HCT116 (cell line): ENCODE results near the gene KRTAP12-1. TPM values are rescaled to one million over a fixed set of nuclear protein-coding genes. Genes with fewer than 3 reads are reported as not detected.

Source experiments
- ATAC-seq: fragments of 200-7000 bp; cut with Tn5 transposase; 2 replicates; pipeline ENCODE4 v1.9.1; 2020; ENCODE audit warnings: mild to moderate bottlenecking, moderate library complexity
- BruUV-seq: library from RNA; stranded (reverse); fragments of 400-500 nt; replicated peaks from 2 replicates; lab custom pipeline; 2021; lab: Mats Ljungman, UMichigan
- CTCF ChIA-PET: fragments of 300-600 bp; sonication (Branson Sonifier 250); formaldehyde crosslinking; loops from one replicate; lab custom pipeline; 2021; ENCODE audit warnings: antibody characterized with exemption; lab: Charles Lee
- POLR2A ChIA-PET: fragments of 300-600, 350-600 bp; sonication (Branson Sonifier 250); formaldehyde crosslinking; loops from one replicate; lab custom pipeline; 2021; ENCODE audit warnings: antibody characterized with exemption; lab: Charles Lee
- RAD21 ChIA-PET, 2 experiments: fragments of 300-600 bp; sonication (Branson Sonifier 250); formaldehyde crosslinking; loops; one replicate each; lab custom pipeline; 2023; ENCODE audit warnings: low total read pairs in 2 of 2; ENCODE audit not compliant: uncharacterized antibody in 2 of 2, unreplicated experiment in 2 of 2, low non-redundant PET in 1 of 2; lab: Charles Lee
- DNase-seq: peaks from one replicate; pipeline ENCODE4 v3.0.0-alpha.2; 2010; ENCODE audit warnings: low read depth, low spot score
- H2AFZ ChIP-seq: fragments of 200-600 bp; shearing (Covaris generic), sonication (generic); 2 replicates; pipeline ENCODE4 v1.6.1; 2017; ENCODE audit warnings: low read depth, mixed run types, mixed read lengths, antibody characterized with exemption, low read length; ENCODE audit not compliant: poor library complexity, severe bottlenecking
- H3K27ac ChIP-seq: 2 replicates; pipeline ENCODE4 v1.5.1; 2012; ENCODE audit warnings: low read depth, low read length
- H3K27me3 ChIP-seq: fragments of 200-600 bp; sonication (generic); 2 replicates; pipeline ENCODE4 v1.6.1; 2016; ENCODE audit warnings: mixed run types, low read length, mixed read lengths; ENCODE audit not compliant: insufficient read depth
- H3K36me3 ChIP-seq, 2 experiments: fragments of 200-500 bp in 1 of 2; fragments of 200-600 bp in 1 of 2; sonication (Bioruptor generic) in 1 of 2; sonication (generic) in 1 of 2; 2 replicates each; pipeline versions ENCODE4 v1.5.1 to v1.6.1; 2014 to 2016; ENCODE audit warnings: low read length in 2 of 2, inconsistent platforms in 1 of 2, mixed read lengths in 1 of 2, mixed run types in 1 of 2; ENCODE audit not compliant: insufficient read depth in 2 of 2, control insufficient read depth in 1 of 2
- H3K4me1 ChIP-seq, 2 experiments: fragments of 200-600 bp in 1 of 2; sonication (generic) in 1 of 2; 2 replicates each; pipeline versions ENCODE4 v1.5.1 to v1.6.1; 2012 to 2017; ENCODE audit warnings: low read length in 2 of 2, inconsistent platforms in 1 of 2, mild to moderate bottlenecking in 1 of 2, mixed read lengths in 1 of 2, mixed run types in 1 of 2, moderate library complexity in 1 of 2; ENCODE audit not compliant: insufficient read depth in 2 of 2, control insufficient read depth in 1 of 2
- H3K4me2 ChIP-seq: fragments of 200-600 bp; sonication (generic); 2 replicates; pipeline ENCODE4 v1.6.1; 2017; ENCODE audit warnings: mixed run types, low read length, mixed read lengths
- H3K4me3 ChIP-seq, 2 experiments: fragments of 200-600 bp in 1 of 2; sonication (generic) in 1 of 2; replicated peaks in 1 of 2; 2 replicates each; pipeline ENCODE4 v1.5.1; 2011 to 2016; ENCODE audit warnings: low read length in 2 of 2, control low read depth in 1 of 2, low read depth in 1 of 2, mild to moderate bottlenecking in 1 of 2, mixed read lengths in 1 of 2, mixed run types in 1 of 2
- H3K79me2 ChIP-seq: fragments of 200-600 bp; sonication (generic); 2 replicates; pipeline ENCODE4 v1.6.1; 2017; ENCODE audit warnings: mild to moderate bottlenecking, mixed run types, low read length, moderate library complexity, mixed read lengths; ENCODE audit not compliant: insufficient read depth
- H3K9ac ChIP-seq: fragments of 200-600 bp; sonication (generic); 2 replicates; pipeline ENCODE4 v1.6.1; 2016; ENCODE audit warnings: low read length, mixed read lengths
- H3K9me2 ChIP-seq: fragments of 200-600 bp; sonication (generic), shearing (Covaris generic); 2 replicates; pipeline ENCODE4 v1.6.1; 2017; ENCODE audit warnings: mixed run types, mild to moderate bottlenecking, moderate library complexity; ENCODE audit not compliant: insufficient read depth
- H3K9me3 ChIP-seq, 2 experiments: fragments of 200-500 bp in 1 of 2; fragments of 200-600 bp in 1 of 2; sonication (Bioruptor generic) in 1 of 2; sonication (generic) in 1 of 2; 2 replicates each; pipeline ENCODE4 v1.6.1; 2014 to 2017; ENCODE audit warnings: low read length in 2 of 2, mixed read lengths in 2 of 2, inconsistent platforms in 1 of 2, low read depth in 1 of 2, mild to moderate bottlenecking in 1 of 2, mixed run types in 1 of 2, moderate library complexity in 1 of 2; ENCODE audit not compliant: control insufficient read depth in 1 of 2, insufficient read depth in 1 of 2
- H4K20me1 ChIP-seq: fragments of 200-600 bp; sonication (generic), shearing (Covaris generic); 2 replicates; pipeline ENCODE4 v1.6.1; 2017; ENCODE audit warnings: mixed run types, mild to moderate bottlenecking, moderate library complexity; ENCODE audit not compliant: insufficient read depth
- CBX3 ChIP-seq: IDR thresholded peaks from 2 replicates; pipeline ENCODE4 v1.6.1; 2012; ENCODE audit warnings: low read depth
- CTCF ChIP-seq, 3 experiments: fragments of 200-600 bp in 1 of 3; sonication (generic) in 1 of 3; IDR thresholded peaks in 2 of 3; conservative IDR thresholded peaks in 1 of 3; 2 replicates each; pipeline ENCODE4 v1.5.1; 2012 to 2017; ENCODE audit warnings: low read depth in 2 of 3, low read length in 2 of 3, antibody characterized with exemption in 1 of 3, borderline replicate concordance in 1 of 3, control low read depth in 1 of 3, mild to moderate bottlenecking in 1 of 3, mixed read lengths in 1 of 3, mixed run types in 1 of 3, moderate library complexity in 1 of 3; ENCODE audit not compliant: insufficient read depth in 1 of 3
- ELF1 ChIP-seq: IDR thresholded peaks from 2 replicates; pipeline ENCODE4 v1.6.1; 2012; ENCODE audit warnings: low read depth, borderline replicate concordance
- EZH2 ChIP-seq: fragments of 200-600 bp; sonication (generic); IDR thresholded peaks from 2 replicates; pipeline ENCODE4 v1.6.1; 2017; ENCODE audit warnings: antibody characterized with exemption, mixed run types
- EZH2phosphoT487 ChIP-seq: fragments of 200-600 bp; IDR thresholded peaks from 2 replicates; pipeline ENCODE4 v1.6.1; 2018; ENCODE audit warnings: antibody characterized with exemption, borderline replicate concordance
- FOSL1 ChIP-seq: IDR thresholded peaks from 2 replicates; pipeline ENCODE4 v1.6.1; 2012; ENCODE audit warnings: low read depth
- MAX ChIP-seq: IDR thresholded peaks from 2 replicates; pipeline ENCODE4 v1.6.1; 2012
- POLR2A ChIP-seq: IDR thresholded peaks from 2 replicates; pipeline ENCODE4 v1.7.0; 2011; ENCODE audit warnings: borderline replicate concordance; ENCODE audit not compliant: insufficient read depth, insufficient read length; ENCODE audit errors: extremely low read depth
- RAD21 ChIP-seq: IDR thresholded peaks from 2 replicates; pipeline ENCODE4 v1.6.1; 2012; ENCODE audit warnings: low read depth, mild to moderate bottlenecking
- SIN3A ChIP-seq: IDR thresholded peaks from 2 replicates; pipeline ENCODE4 v1.6.1; 2012; ENCODE audit warnings: low read depth
- SRF ChIP-seq: IDR thresholded peaks from 2 replicates; pipeline ENCODE4 v1.6.1; 2012; ENCODE audit warnings: low read depth
- TCF7L2 ChIP-seq: IDR thresholded peaks from 2 replicates; pipeline ENCODE4 v1.7.0; 2011; ENCODE audit warnings: borderline replicate concordance, inconsistent platforms; ENCODE audit not compliant: insufficient read depth, insufficient read length; ENCODE audit errors: extremely low read depth
- ZFX ChIP-seq: fragments of 450-650 bp; IDR thresholded peaks from 2 replicates; pipeline ENCODE4 v1.6.1; 2017
- ZNF274 ChIP-seq: fragments of 200-500 bp; sonication (Bioruptor generic); IDR thresholded peaks from 2 replicates; pipeline ENCODE4 v1.6.1; 2014; ENCODE audit warnings: mild to moderate bottlenecking, low read depth, low read length, inconsistent platforms
- intact Hi-C: fragments of 100-400 bp; cut with micrococcal nuclease; formaldehyde crosslinking; loops from 2 replicates; pipeline ENCODE4 v1.10.0; 2022
- total RNA-seq: library from RNA; stranded (reverse); gene quantifications from one replicate; pipeline ENCODE4 v1.2.1, GENCODE V29; 2021; ENCODE audit not compliant: unreplicated experiment
- TF ChIP-seq, protein P1 (sequence below): IDR thresholded peaks from 2 replicates; pipeline ENCODE4 v1.6.1; 2011; ENCODE audit warnings: mild to moderate bottlenecking, low read length, moderate library complexity; ENCODE audit not compliant: insufficient replicate concordance; ENCODE audit errors: extremely low read depth
- TF ChIP-seq, protein P2 (sequence below): IDR thresholded peaks from 2 replicates; pipeline ENCODE4 v1.6.1; 2012

KRTAP12-1 gene
- total RNA-seq, 1 experiment from 2014 or later, result not detected

DNA sequence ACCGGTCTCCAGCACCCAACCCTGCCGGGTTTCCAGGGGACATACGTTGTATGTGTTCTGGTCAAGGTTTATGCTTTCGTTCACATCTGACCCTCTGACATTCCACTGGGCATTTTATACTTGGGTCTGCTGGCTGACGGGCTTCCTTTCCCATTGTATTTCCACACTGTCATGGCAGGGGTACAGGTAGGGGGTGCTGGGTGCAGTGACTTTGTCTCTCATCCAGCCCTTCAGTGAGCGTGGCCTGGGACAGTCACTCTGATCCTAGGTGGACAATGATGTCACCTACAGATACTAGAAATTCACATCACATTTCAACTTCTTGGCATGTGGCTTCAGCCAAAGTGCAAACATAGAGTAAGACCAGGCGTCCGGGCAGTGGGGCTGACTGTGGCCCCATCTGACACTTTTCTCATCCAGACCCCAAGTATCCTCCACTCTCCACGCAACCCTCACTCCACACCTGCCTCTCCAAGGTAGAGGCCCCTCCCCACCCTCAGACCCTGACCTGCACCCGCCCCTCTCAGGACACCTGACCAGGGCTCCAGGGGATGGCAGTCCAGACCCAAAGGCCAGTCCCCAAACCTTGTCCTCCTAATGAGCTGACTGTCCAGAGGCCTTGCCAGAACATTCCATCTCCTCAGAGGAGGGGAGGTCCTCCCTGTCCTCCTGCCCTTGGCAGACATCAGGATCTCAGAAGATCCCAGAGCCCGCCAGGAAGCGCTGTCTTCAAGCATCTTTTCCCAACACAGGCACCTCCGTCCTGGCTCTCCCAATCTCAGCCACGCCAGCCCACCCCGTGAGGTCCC, 45.5 kb downstream of the KRTAP12-1 start (continued):
- TF ChIP-seq, protein P1, sequence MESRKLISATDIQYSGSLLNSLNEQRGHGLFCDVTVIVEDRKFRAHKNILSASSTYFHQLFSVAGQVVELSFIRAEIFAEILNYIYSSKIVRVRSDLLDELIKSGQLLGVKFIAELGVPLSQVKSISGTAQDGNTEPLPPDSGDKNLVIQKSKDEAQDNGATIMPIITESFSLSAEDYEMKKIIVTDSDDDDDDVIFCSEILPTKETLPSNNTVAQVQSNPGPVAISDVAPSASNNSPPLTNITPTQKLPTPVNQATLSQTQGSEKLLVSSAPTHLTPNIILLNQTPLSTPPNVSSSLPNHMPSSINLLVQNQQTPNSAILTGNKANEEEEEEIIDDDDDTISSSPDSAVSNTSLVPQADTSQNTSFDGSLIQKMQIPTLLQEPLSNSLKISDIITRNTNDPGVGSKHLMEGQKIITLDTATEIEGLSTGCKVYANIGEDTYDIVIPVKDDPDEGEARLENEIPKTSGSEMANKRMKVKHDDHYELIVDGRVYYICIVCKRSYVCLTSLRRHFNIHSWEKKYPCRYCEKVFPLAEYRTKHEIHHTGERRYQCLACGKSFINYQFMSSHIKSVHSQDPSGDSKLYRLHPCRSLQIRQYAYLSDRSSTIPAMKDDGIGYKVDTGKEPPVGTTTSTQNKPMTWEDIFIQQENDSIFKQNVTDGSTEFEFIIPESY, result no peak
- no peak for TF ChIP-seq EZH2phosphoT487
- no peak for TF ChIP-seq SRF
- TF ChIP-seq ZNF274, result no peak
- no peak for TF ChIP-seq RAD21
- no peak for TF ChIP-seq FOSL1
- TF ChIP-seq MAX, result no peak
- TF ChIP-seq, all 23 proteins: peak for 0

DNA sequence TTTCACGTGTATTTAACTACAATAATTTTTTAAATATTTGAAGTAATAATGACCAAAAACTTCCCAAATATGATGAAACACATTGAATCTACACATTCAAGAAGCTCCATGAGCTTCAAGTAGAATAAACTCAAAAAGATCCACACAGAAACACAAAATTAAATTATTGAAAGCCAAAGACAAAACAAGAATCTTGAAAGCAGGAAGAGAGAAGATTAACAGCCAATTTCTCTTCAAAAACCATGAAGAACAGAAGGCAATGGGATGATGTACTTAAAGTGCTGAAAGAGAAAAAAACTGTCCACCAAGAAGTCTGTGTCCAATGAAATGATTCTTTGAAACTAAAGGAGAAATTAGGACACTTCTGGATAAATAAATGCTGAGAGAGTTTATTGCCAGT, 49.9 kb downstream of the KRTAP12-1 start:
- RAD21 ChIA-PET, result no interaction called here
- ATAC-seq (no peak), DNase-seq (no peak)
- Histone ChIP-seq H3K9ac (no peak overlapping the region), H3K9me3 (peaks cover 0 to 3% of the 10 kb centered on the region in 2 experiments; a peak in 1 of 4 replicates), H4K20me1 (no peaks in the 10 kb centered on the region), H3K27me3 (no peaks in the 10 kb centered on the region), H3K79me2 (no peaks in the 10 kb centered on the region), H3K4me2 (no peak overlapping the region), H3K4me1 (no peaks in the 10 kb centered on the region), H3K36me3 (no peaks in the 10 kb centered on the region), H3K9me2 (no peaks in the 10 kb centered on the region), H2AFZ (no peak overlapping the region), H3K4me3 (no peak overlapping the region), H3K27ac (no peak overlapping the region)
- BruUV-seq, result no TSS peak
- CTCF ChIA-PET, result no interaction called here
- TF ChIP-seq ZFX (no peak), POLR2A (no peak), CTCF (IDR thresholded peaks at IDR 0.05 in 2 of 3, conservative IDR thresholded peaks at IDR 0.05 in 1 of 3; ENCODE audit: borderline replicate concordance in 1 of 3, insufficient read depth in 1 of 3, low read depth in 2 of 3, low read length in 2 of 3) (no peak), RAD21 (no peak), FOSL1 (no peak), TCF7L2 (no peak), ELF1 (no peak), CBX3 (no peak), EZH2 (no peak), SIN3A (no peak), MAX (no peak), EZH2phosphoT487 (no peak)
- TF ChIP-seq, protein P1, result no peak
- TF ChIP-seq, protein P2, sequence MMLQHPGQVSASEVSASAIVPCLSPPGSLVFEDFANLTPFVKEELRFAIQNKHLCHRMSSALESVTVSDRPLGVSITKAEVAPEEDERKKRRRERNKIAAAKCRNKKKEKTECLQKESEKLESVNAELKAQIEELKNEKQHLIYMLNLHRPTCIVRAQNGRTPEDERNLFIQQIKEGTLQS, result no peak
- POLR2A ChIA-PET, result no interaction called here
- intact Hi-C loops, result no loop called here
